Measurements from ENCODE around the gene RASSF10.

GRCh38 chr11:12989428-12990161 is 19.5 kb upstream of the RASSF10 start:
- TF ChIP-seq, protein P1, sequence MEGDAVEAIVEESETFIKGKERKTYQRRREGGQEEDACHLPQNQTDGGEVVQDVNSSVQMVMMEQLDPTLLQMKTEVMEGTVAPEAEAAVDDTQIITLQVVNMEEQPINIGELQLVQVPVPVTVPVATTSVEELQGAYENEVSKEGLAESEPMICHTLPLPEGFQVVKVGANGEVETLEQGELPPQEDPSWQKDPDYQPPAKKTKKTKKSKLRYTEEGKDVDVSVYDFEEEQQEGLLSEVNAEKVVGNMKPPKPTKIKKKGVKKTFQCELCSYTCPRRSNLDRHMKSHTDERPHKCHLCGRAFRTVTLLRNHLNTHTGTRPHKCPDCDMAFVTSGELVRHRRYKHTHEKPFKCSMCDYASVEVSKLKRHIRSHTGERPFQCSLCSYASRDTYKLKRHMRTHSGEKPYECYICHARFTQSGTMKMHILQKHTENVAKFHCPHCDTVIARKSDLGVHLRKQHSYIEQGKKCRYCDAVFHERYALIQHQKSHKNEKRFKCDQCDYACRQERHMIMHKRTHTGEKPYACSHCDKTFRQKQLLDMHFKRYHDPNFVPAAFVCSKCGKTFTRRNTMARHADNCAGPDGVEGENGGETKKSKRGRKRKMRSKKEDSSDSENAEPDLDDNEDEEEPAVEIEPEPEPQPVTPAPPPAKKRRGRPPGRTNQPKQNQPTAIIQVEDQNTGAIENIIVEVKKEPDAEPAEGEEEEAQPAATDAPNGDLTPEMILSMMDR (IDR thresholded peaks at IDR 0.05 in 2 of 3, conservative IDR thresholded peaks at IDR 0.05 in 1 of 3; ENCODE audit: borderline replicate concordance in 1 of 3, insufficient read depth in 1 of 3, low read depth in 2 of 3, low read length in 2 of 3): no peak
- no peak for TF ChIP-seq SIN3A (IDR thresholded peaks at IDR 0.05; ENCODE audit: low read depth)
- TF ChIP-seq POLR2AphosphoS5 (IDR thresholded peaks at IDR 0.05; ENCODE audit: low read depth, low read length): no peak

All from HCT116 (cell line).